ENCODE data around the gene TSR1. TPM values are rescaled to one million over a fixed set of nuclear protein-coding genes. Genes with fewer than 3 reads are reported as not detected.

Gene TSR1
- total RNA-seq, 2 experiments from 2014 or later = 55.1 to 55.9 TPM

Other genes starting within 250 kb of the TSR1 start
- gene SMG6, start 32.7 kb downstream of the TSR1 start, total RNA-seq = 10 to 100 TPM; 17.2 to 20.3 TPM
- gene SRR, start 32.5 kb downstream of the TSR1 start, total RNA-seq = 10 to 100 TPM; 20.0 to 22.2 TPM
- 10 to 100 TPM; 32.7 to 33.4 TPM for gene SGSM2, start 1.0 kb upstream of the TSR1 start, total RNA-seq
- gene MNT, start 64.6 kb upstream of the TSR1 start, total RNA-seq = 10 to 100 TPM; 13.9 to 18.1 TPM
- gene METTL16, start 175.4 kb upstream of the TSR1 start, total RNA-seq = 10 to 100 TPM; 44.0 to 44.6 TPM

Measured in activated CD4-positive, alpha-beta memory T cell treated with anti-CD3 and anti-CD28 coated beads for 36 hours (primary cell).